Measurements from ENCODE around the gene PPHLN1. TPM values are rescaled to one million over a fixed set of nuclear protein-coding genes. Genes with fewer than 3 reads are reported as not detected.
"Not testable (repeated sequence)": the region's sequence is repeated elsewhere in the genome, so short reads cannot be mapped to it uniquely, and the experiment has no call there.

PPHLN1 gene
- total and polyA plus RNA-seq, 2 donors, result 39.6 to 104 TPM

- Histone ChIP-seq H3K4me3 (ENCODE audit: low read depth, low read length) (no peak overlapping the region), H3K36me3 (ENCODE audit: insufficient read depth) (peaks cover 3% of the 10 kb centered on the region), H3K27ac (ENCODE audit: low read depth) (no peak overlapping the region), H3K4me1 (ENCODE audit: insufficient read depth) (no peaks in the 10 kb centered on the region)
- 36% methylated on average over 4 of the region's 4 CpGs for WGBS
- DNase-seq (ENCODE audit: extremely low spot score), result no peak
Observed at GRCh38 chr12:42332301-42333285, 6.6 kb downstream of the PPHLN1 start.

- peaks cover 3% of the 10 kb centered on the region for H3K36me3 ChIP-seq (ENCODE audit: insufficient read depth)
- H3K4me1 ChIP-seq (ENCODE audit: insufficient read depth), result no peaks in the 10 kb centered on the region
- no peak for DNase-seq (ENCODE audit: extremely low spot score)
- 22% methylated on average over 1 of the region's 1 CpG for WGBS
- H3K27ac ChIP-seq (ENCODE audit: low read depth), result no peak overlapping the region
- H3K4me3 ChIP-seq (ENCODE audit: low read depth, low read length), result no peak overlapping the region
Observed at GRCh38 chr12:42336286-42336685, 10.3 kb downstream of the PPHLN1 start.

DNA sequence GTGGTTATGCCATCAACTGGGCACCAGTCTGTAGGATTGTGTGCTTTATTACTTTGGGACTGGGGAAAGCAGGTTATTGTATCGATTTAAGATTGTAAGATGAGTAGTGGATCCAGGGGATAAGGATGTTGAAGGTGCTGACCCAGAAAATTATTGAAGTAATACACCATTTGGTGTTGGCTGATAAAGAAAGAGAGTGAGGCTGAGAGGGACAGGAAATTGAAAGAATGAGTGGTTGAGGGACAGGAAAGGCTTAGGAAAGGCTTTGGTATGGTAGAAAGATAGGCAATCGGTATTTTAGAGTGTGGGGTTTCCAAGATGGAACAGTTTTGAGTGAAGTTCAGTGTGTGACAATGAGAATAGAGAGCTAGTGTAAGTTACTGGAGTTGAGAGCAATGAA is 12.3 kb downstream of the PPHLN1 start:
- H3K4me3 ChIP-seq (ENCODE audit: low read depth, low read length), result no peak overlapping the region
- H3K4me1 ChIP-seq (ENCODE audit: insufficient read depth), result no peaks in the 10 kb centered on the region
- H3K36me3 ChIP-seq (ENCODE audit: insufficient read depth), result peaks cover 3% of the 10 kb centered on the region
- no peak for DNase-seq (ENCODE audit: extremely low spot score)
- H3K27ac ChIP-seq (ENCODE audit: low read depth), result no peak overlapping the region
- WGBS, result 91% methylated on average over 2 of the region's 2 CpGs

GRCh38 chr12:42342028-42342427 is 16.1 kb downstream of the PPHLN1 start:
- Histone ChIP-seq H3K4me3 (ENCODE audit: low read depth, low read length) (no peak overlapping the region), H3K36me3 (ENCODE audit: insufficient read depth) (no peaks in the 10 kb centered on the region), H3K27ac (ENCODE audit: low read depth) (no peak overlapping the region), H3K4me1 (ENCODE audit: insufficient read depth) (no peaks in the 10 kb centered on the region)
- 71% methylated on average over 2 of the region's 2 CpGs for WGBS
- DNase-seq (ENCODE audit: extremely low spot score), result no peak

- no peaks in the 10 kb centered on the region for H3K36me3 ChIP-seq (ENCODE audit: insufficient read depth)
- WGBS, result 86% methylated on average over 3 of the region's 3 CpGs
- DNase-seq (ENCODE audit: extremely low spot score), result no peak
- H3K4me1 ChIP-seq (ENCODE audit: insufficient read depth), result no peaks in the 10 kb centered on the region
- no peak overlapping the region for H3K27ac ChIP-seq (ENCODE audit: low read depth)
- no peak overlapping the region for H3K4me3 ChIP-seq (ENCODE audit: low read depth, low read length)
Observed at GRCh38 chr12:42343721-42344120, 17.8 kb downstream of the PPHLN1 start.

DNA sequence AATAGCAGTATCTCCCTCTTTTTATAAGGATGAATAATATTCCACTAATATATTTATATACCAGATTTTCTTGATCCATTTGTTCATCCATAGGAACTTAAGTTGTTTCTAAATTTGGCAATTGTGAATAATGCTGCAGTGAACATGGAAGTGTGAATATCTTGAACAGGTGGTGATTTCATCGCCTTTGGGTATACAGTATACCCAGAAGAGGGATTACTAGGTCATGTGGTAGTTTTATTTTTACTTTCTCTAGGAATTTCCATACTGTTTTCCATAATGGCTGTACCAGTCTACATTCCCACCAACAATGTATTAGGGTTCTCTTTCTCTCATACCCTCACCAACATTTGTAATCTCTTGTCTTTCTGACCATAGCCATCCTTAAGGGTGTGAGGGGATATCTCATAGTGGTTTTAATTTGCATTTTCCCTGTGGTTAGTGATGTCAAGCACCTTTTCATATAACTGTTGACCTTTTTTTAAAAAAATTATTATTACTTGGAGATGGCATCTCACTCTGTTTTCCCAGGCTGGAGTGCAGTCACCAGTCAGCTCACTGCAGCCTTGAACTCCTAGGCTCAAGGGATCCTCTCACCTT is 20.5 kb downstream of the PPHLN1 start:
- no peak overlapping the region for H3K4me3 ChIP-seq (ENCODE audit: low read depth, low read length)
- DNase-seq (ENCODE audit: extremely low spot score), result no peak
- no peaks in the 10 kb centered on the region for H3K4me1 ChIP-seq (ENCODE audit: insufficient read depth)

GRCh38 chr12:42349119-42350020 is 23.4 kb downstream of the PPHLN1 start:
- H3K36me3 ChIP-seq (ENCODE audit: insufficient read depth); H3K27ac ChIP-seq (ENCODE audit: low read depth); DNase-seq (ENCODE audit: extremely low spot score); H3K4me3 ChIP-seq (ENCODE audit: low read depth, low read length); H3K4me1 ChIP-seq (ENCODE audit: insufficient read depth): not testable (repeated sequence)
- 94% methylated on average over 11 of the region's 16 CpGs for WGBS

More for the DNA sequence above, 20.5 kb downstream of the PPHLN1 start:
- Histone ChIP-seq H3K27ac (ENCODE audit: low read depth) (no peak overlapping the region), H3K36me3 (ENCODE audit: insufficient read depth) (no peaks in the 10 kb centered on the region)
- WGBS, result 96% methylated on average over 1 of the region's 1 CpG

DNA sequence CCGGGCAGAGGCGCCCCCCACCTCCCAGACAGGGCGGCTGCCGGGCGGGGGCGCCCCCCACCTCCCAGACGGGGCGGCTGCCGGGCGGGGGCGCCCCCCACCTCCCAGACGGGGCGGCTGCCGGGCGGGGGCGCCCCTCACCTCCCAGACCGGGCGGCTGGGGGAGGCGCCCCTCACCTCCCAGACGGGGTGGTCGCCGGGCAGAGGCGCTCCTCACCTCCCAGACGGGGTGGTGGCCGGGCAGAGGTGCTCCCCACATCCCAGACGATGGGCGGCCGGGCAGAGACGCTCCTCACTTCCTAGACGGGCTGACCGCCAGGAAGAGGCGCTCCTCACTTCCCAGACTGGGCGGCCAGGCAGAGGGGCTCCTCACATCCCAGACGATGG is 24.0 kb downstream of the PPHLN1 start:
- not testable (repeated sequence) for H3K27ac ChIP-seq (ENCODE audit: low read depth); H3K36me3 ChIP-seq (ENCODE audit: insufficient read depth); H3K4me3 ChIP-seq (ENCODE audit: low read depth, low read length); DNase-seq (ENCODE audit: extremely low spot score); H3K4me1 ChIP-seq (ENCODE audit: insufficient read depth)
- WGBS, result 97% methylated on average over 34 of the region's 34 CpGs

- Histone ChIP-seq H3K27ac (ENCODE audit: low read depth) (no peak overlapping the region), H3K36me3 (ENCODE audit: insufficient read depth) (peaks cover 1% of the 10 kb centered on the region), H3K4me1 (ENCODE audit: insufficient read depth) (no peaks in the 10 kb centered on the region), H3K4me3 (ENCODE audit: low read depth, low read length) (no peak overlapping the region)
- DNase-seq (ENCODE audit: extremely low spot score), result no peak
- WGBS, result 87% methylated on average over 2 of the region's 2 CpGs
Observed at GRCh38 chr12:42356344-42356743, 30.4 kb downstream of the PPHLN1 start.

GRCh38 chr12:42360747-42361403 is 34.9 kb downstream of the PPHLN1 start:
- H3K4me3 ChIP-seq (ENCODE audit: low read depth, low read length), result no peak overlapping the region
- no peak overlapping the region for H3K27ac ChIP-seq (ENCODE audit: low read depth)
- 99% methylated on average over 6 of the region's 6 CpGs for WGBS
- no peak for DNase-seq (ENCODE audit: extremely low spot score)
- no peaks in the 10 kb centered on the region for H3K4me1 ChIP-seq (ENCODE audit: insufficient read depth)
- peaks cover 1% of the 10 kb centered on the region for H3K36me3 ChIP-seq (ENCODE audit: insufficient read depth)

GRCh38 chr12:42361909-42362646 is 36.1 kb downstream of the PPHLN1 start:
- 91% methylated on average over 4 of the region's 4 CpGs for WGBS
- no peak overlapping the region for H3K27ac ChIP-seq (ENCODE audit: low read depth)
- no peak overlapping the region for H3K4me3 ChIP-seq (ENCODE audit: low read depth, low read length)
- H3K4me1 ChIP-seq (ENCODE audit: insufficient read depth), result no peaks in the 10 kb centered on the region
- H3K36me3 ChIP-seq (ENCODE audit: insufficient read depth), result no peaks in the 10 kb centered on the region
- DNase-seq (ENCODE audit: extremely low spot score), result no peak

DNA sequence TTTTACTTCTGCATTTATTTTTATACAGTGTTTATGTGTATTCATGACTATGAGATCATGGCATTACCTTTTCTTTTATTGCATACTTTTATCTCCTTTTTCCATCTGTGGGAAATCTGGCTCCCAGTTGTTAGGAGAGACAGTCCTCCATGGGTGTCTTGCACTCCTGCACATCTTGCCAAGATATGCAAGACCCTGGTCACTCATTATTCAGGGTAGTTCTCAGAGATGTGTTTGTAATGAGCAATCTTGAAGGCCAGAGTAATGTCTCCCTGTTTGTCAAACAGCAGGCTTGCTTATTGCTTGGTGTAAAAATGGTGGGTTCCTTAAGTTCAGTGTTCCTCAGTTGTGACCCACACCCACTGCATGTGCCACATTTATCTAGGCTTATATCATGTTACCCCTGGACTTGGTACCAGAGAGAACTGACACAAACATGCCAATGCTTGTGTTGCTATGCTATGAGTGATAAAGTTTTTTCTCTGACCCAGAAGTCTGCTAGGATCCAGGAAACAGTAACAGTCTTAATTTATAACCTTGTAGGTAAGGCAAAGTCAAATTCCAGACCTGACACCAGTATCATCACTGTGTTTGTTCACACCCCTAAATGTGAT is 36.8 kb downstream of the PPHLN1 start:
- DNase-seq (ENCODE audit: extremely low spot score), result no peak
- Histone ChIP-seq H3K4me3 (ENCODE audit: low read depth, low read length) (no peak overlapping the region), H3K27ac (ENCODE audit: low read depth) (no peak overlapping the region), H3K4me1 (ENCODE audit: insufficient read depth) (no peaks in the 10 kb centered on the region), H3K36me3 (ENCODE audit: insufficient read depth) (no peaks in the 10 kb centered on the region)
